ENCODE results near the gene BASP1.

- no peak for TF ChIP-seq ZBTB26 (tag by site-specific recombination; optimal IDR thresholded peaks at IDR 0.05)
- no peak for TF ChIP-seq GLI2 (tag by site-specific recombination; IDR thresholded peaks at IDR 0.05; ENCODE audit: borderline replicate concordance, low read depth)
- TF ChIP-seq YY1 (tag by site-specific recombination; IDR thresholded peaks at IDR 0.05) = no peak
- no peak for TF ChIP-seq ZNF488 (tag by site-specific recombination; IDR thresholded peaks at IDR 0.05)
- TF ChIP-seq CTCF (tag by site-specific recombination; IDR thresholded peaks at IDR 0.05) = no peak
- TF ChIP-seq SP2 (tag by site-specific recombination; IDR thresholded peaks at IDR 0.05) = no peak
- no peak for TF ChIP-seq MEIS1 (CRISPR knock-in tag; IDR thresholded peaks at IDR 0.05; ENCODE audit: borderline replicate concordance)
- TF ChIP-seq ZNF121 (tag by site-specific recombination; IDR thresholded peaks at IDR 0.05) = no peak
- no peak for TF ChIP-seq ZNF549 (tag by site-specific recombination; IDR thresholded peaks at IDR 0.05)
These were observed 72.5 kb downstream of the BASP1 start for GRCh38 chr5:17289681-17290539.

Measured in HEK293 (cell line).